ENCODE measurements around the gene MAD1L1.

DNA sequence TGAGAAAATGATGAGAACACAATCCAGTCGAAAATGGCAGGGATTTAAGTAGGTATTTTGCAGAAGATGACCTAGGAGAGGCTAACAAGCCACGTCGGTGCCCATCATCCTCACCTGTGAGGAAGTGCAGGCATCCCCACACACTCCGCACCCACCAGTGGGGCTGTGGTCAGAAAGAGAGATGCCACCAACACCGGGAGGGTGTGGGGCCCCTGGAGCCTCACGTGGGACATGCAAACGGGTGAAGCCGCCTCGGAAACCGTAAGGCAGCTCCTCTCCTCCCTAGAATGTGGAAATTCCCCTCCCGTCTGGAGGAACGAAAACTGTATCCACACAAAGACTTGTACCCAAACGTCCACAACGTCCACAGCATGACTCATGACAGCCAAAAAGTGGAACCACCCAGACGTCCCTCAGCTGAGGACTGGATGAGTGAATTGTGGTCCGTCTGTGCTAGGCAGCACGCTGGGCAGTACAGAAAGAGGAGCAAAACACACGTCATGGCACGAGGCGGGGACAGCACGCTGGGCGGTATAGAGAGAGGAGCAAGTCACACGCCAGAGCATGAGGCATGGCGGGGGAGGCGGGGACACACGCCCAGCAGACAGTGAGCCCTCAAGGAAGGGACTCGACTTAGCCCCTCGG, 316.7 kb downstream of the MAD1L1 start:
- TF ChIP-seq CTCF (IDR thresholded peaks at IDR 0.05): no peak
- no peak for TF ChIP-seq POLR2A (IDR thresholded peaks at IDR 0.05)
